ENCODE measurements around the gene ZSCAN16.
"Not testable (repeated sequence)": the region's sequence is repeated elsewhere in the genome, so short reads cannot be mapped to it uniquely, and the experiment has no call there.

Gene ZSCAN16

GRCh38 chr6:28124350-28124970 is at the start of gene ZSCAN16:
ZSCAN16 (plus strand) TSS chr6:28124609; CDS start chr6:28125444, 835 bp downstream.
- DNase-seq = peak; percentile 70

GRCh38 chr6:28078050-28078449 is 46.4 kb upstream of the ZSCAN16 start:
- no peak for DNase-seq

- DNase-seq = no peak
Observed at GRCh38 chr6:28078836-28079235, 45.6 kb upstream of the ZSCAN16 start.

GRCh38 chr6:28080381-28080630 is 44.1 kb upstream of the ZSCAN16 start, which contains the start of gene ZNF165:
ZNF165 (plus strand) TSS chr6:28080568; CDS start chr6:28085481, 4,913 bp downstream.
- DNase-seq = not testable (repeated sequence)

GRCh38 chr6:28080631-28081485 is 43.6 kb upstream of the ZSCAN16 start:
- DNase-seq = peak; percentile 86

GRCh38 chr6:28081486-28081751 is 43.0 kb upstream of the ZSCAN16 start:
- DNase-seq = no peak

- no peak for DNase-seq
Observed at GRCh38 chr6:28082939-28083338, 41.5 kb upstream of the ZSCAN16 start.

GRCh38 chr6:28089054-28089453 is 35.4 kb upstream of the ZSCAN16 start:
- no peak for DNase-seq

- no peak for DNase-seq
Observed at GRCh38 chr6:28090917-28091586, 33.4 kb upstream of the ZSCAN16 start.

GRCh38 chr6:28102222-28102621 is 22.2 kb upstream of the ZSCAN16 start:
- DNase-seq = not testable (repeated sequence)

GRCh38 chr6:28102699-28103098 is 21.7 kb upstream of the ZSCAN16 start:
- DNase-seq = not testable (repeated sequence)

GRCh38 chr6:28104392-28105244 is 19.8 kb upstream of the ZSCAN16 start:
- peak; percentile 36 for DNase-seq

- DNase-seq = no peak
Observed at GRCh38 chr6:28105245-28105639, 19.2 kb upstream of the ZSCAN16 start.

GRCh38 chr6:28107506-28107905 is 16.9 kb upstream of the ZSCAN16 start:
- DNase-seq = no peak

GRCh38 chr6:28111964-28112363 is 12.4 kb upstream of the ZSCAN16 start:
- DNase-seq = no peak

- no peak for DNase-seq
Observed at GRCh38 chr6:28115799-28116198, 8.6 kb upstream of the ZSCAN16 start.

GRCh38 chr6:28117386-28118050 is 6.9 kb upstream of the ZSCAN16 start:
- no peak for DNase-seq

GRCh38 chr6:28118217-28118616 is 6.2 kb upstream of the ZSCAN16 start:
- no peak for DNase-seq

- no peak for DNase-seq
Observed at GRCh38 chr6:28121876-28122275, 2.5 kb upstream of the ZSCAN16 start.

- not testable (repeated sequence) for DNase-seq
Observed at GRCh38 chr6:28122283-28122682, 2.1 kb upstream of the ZSCAN16 start.

- DNase-seq = no peak
Observed at GRCh38 chr6:28124971-28125353, 553 bp downstream of the ZSCAN16 start.

- no peak for DNase-seq
Observed at GRCh38 chr6:28125401-28125800, 992 bp downstream of the ZSCAN16 start.

GRCh38 chr6:28134015-28134414 is 9.6 kb downstream of the ZSCAN16 start:
- DNase-seq = peak; percentile 7

Measured in NCI-H1694 (cell line).